Activated naive CD4-positive, alpha-beta T cell treated with anti-CD3 and anti-CD28 coated beads for 36 hours (primary cell): ENCODE measurements around the gene GAMT. TPM values are rescaled to one million over a fixed set of nuclear protein-coding genes. Genes with fewer than 3 reads are reported as not detected.
"Not testable (repeated sequence)": the region's sequence is repeated elsewhere in the genome, so short reads cannot be mapped to it uniquely, and the experiment has no call there.

Experiments
- CTCF ChIA-PET: fragments of 350-600 bp; sonication (Branson Sonifier 250); formaldehyde crosslinking; loops from one replicate; lab custom pipeline; 2021; ENCODE audit warnings: antibody characterized with exemption; lab: Charles Lee
- DNase-seq: peaks from one replicate; pipeline ENCODE4 v3.0.0-alpha.2; 2020
- H3K27ac Mint-ChIP-seq: one replicate; pipeline ENCODE4 v1.8.0; 2021; ENCODE audit warnings: mild to moderate bottlenecking, mixed read lengths
- H3K27me3 Mint-ChIP-seq: one replicate; pipeline ENCODE4 v1.8.0; 2021; ENCODE audit warnings: low read depth, mixed read lengths
- H3K36me3 Mint-ChIP-seq: one replicate; pipeline ENCODE4 v1.8.0; 2021; ENCODE audit warnings: low read depth, mixed read lengths
- H3K4me1 Mint-ChIP-seq: one replicate; pipeline ENCODE4 v1.8.0; 2021; ENCODE audit warnings: low read depth, mixed read lengths
- H3K4me3 Mint-ChIP-seq: one replicate; pipeline ENCODE4 v1.8.0; 2021; ENCODE audit warnings: mild to moderate bottlenecking, moderate library complexity, mixed read lengths
- H3K9me3 Mint-ChIP-seq: one replicate; pipeline ENCODE4 v1.8.0; 2021; ENCODE audit warnings: mixed read lengths
- intact Hi-C: fragments of 100-400 bp; cut with micrococcal nuclease; formaldehyde crosslinking; loops from one replicate; pipeline ENCODE4 v1.15.1; 2023
- total RNA-seq, 2 experiments: library from RNA; stranded (reverse); gene quantifications; one replicate each; pipeline ENCODE4 v1.2.3, GENCODE V29; 2021

The GAMT gene
- total RNA-seq, 2 experiments from 2014 or later: 23.5 to 25.0 TPM

- no peak overlapping the region for H3K27ac Mint-ChIP-seq
- DNase-seq: no peak
- H3K9me3 Mint-ChIP-seq: no peaks in the 10 kb centered on the region
These were observed 20.6 kb upstream of the GAMT start for GRCh38 chr19:1421958-1422305.

GRCh38 chr19:1421218-1421957 is 20.0 kb upstream of the GAMT start:
- Mint-ChIP-seq H3K4me3 (no peak overlapping the region), H3K4me1 (peaks cover 6% of the 10 kb centered on the region), H3K9me3 (no peaks in the 10 kb centered on the region), H3K27ac (peak overlapping the region; percentile 24), H3K36me3 (peaks cover 37% of the 10 kb centered on the region), H3K27me3 (no peaks in the 10 kb centered on the region)
- DNase-seq: no peak
- CTCF ChIA-PET: interaction anchor here (0.8 to 1.0 kb wide), 3 partner anchors 8 to 142 kb away, joined by 3 to 4 read pairs (median 3); no protein-coding TSS in a partner anchor
- intact Hi-C loops: no loop called here

More at GRCh38 chr19:1421958-1422305, 20.6 kb upstream of the GAMT start:
- peaks cover 4% of the 10 kb centered on the region for H3K4me1 Mint-ChIP-seq
- no peak overlapping the region for H3K4me3 Mint-ChIP-seq
- H3K27me3 Mint-ChIP-seq: no peaks in the 10 kb centered on the region
- intact Hi-C loops: no loop called here
- CTCF ChIA-PET: interaction anchor here (0.8 kb wide), 1 partner anchor 9 kb away, joined by 3 read pairs; no protein-coding TSS in a partner anchor
- peaks cover 37% of the 10 kb centered on the region for H3K36me3 Mint-ChIP-seq

GRCh38 chr19:1420590-1420989 is 19.2 kb upstream of the GAMT start:
- H3K4me1 Mint-ChIP-seq: peaks cover 13% of the 10 kb centered on the region
- no peak for DNase-seq
- H3K4me3 Mint-ChIP-seq: no peak overlapping the region
- intact Hi-C loops: no loop called here
- CTCF ChIA-PET: interaction anchor here (0.6 to 1.0 kb wide), 4 partner anchors 17 to 340 kb away, joined by 3 to 6 read pairs (median 4); partner anchors contain the start of gene CIRBP
- peaks cover 35% of the 10 kb centered on the region for H3K36me3 Mint-ChIP-seq
- no peak overlapping the region for H3K27ac Mint-ChIP-seq
- H3K27me3 Mint-ChIP-seq: no peaks in the 10 kb centered on the region
- H3K9me3 Mint-ChIP-seq: no peaks in the 10 kb centered on the region

- intact Hi-C loops: not testable (repeated sequence)
These were observed 18.7 kb upstream of the GAMT start for GRCh38 chr19:1420085-1420484.

GRCh38 chr19:1418951-1419738 is 17.8 kb upstream of the GAMT start:
- H3K9me3 Mint-ChIP-seq: no peaks in the 10 kb centered on the region
- H3K36me3 Mint-ChIP-seq: peaks cover 33% of the 10 kb centered on the region
- no peak overlapping the region for H3K27ac Mint-ChIP-seq
- intact Hi-C loops: no loop called here
- H3K27me3 Mint-ChIP-seq: no peaks in the 10 kb centered on the region
- CTCF ChIA-PET: interaction anchor here (1.0 kb wide), 1 partner anchor 140 kb away, joined by 3 read pairs; no protein-coding TSS in a partner anchor
- peaks cover 25% of the 10 kb centered on the region for H3K4me1 Mint-ChIP-seq
- no peak for DNase-seq
- no peak overlapping the region for H3K4me3 Mint-ChIP-seq

More at GRCh38 chr19:1420085-1420484, 18.7 kb upstream of the GAMT start:
- H3K4me3 Mint-ChIP-seq, H3K27ac Mint-ChIP-seq, H3K27me3 Mint-ChIP-seq, H3K9me3 Mint-ChIP-seq, DNase-seq: not testable (repeated sequence)
- peaks cover 18% of the 10 kb centered on the region for H3K4me1 Mint-ChIP-seq
- CTCF ChIA-PET: interaction anchor here (0.7 to 1.0 kb wide), 2 partner anchors 141 to 151 kb away, joined by 4 to 6 read pairs; partner anchors contain the start of gene CIRBP
- peaks cover 35% of the 10 kb centered on the region for H3K36me3 Mint-ChIP-seq

GRCh38 chr19:1418496-1418775 is 17.1 kb upstream of the GAMT start:
- H3K27me3 Mint-ChIP-seq: no peaks in the 10 kb centered on the region
- peaks cover 32% of the 10 kb centered on the region for H3K4me1 Mint-ChIP-seq

GRCh38 chr19:1417681-1418495 is 16.5 kb upstream of the GAMT start:
- Mint-ChIP-seq H3K27ac (no peak overlapping the region), H3K36me3 (peaks cover 29% of the 10 kb centered on the region), H3K4me1 (peaks cover 38% of the 10 kb centered on the region), H3K27me3 (no peaks in the 10 kb centered on the region), H3K9me3 (no peaks in the 10 kb centered on the region), H3K4me3 (no peak overlapping the region)
- intact Hi-C loops: no loop called here
- CTCF ChIA-PET: no interaction called here
- no peak for DNase-seq

More at GRCh38 chr19:1418496-1418775, 17.1 kb upstream of the GAMT start:
- DNase-seq: no peak
- Mint-ChIP-seq H3K9me3 (no peaks in the 10 kb centered on the region), H3K4me3 (no peak overlapping the region), H3K27ac (no peak overlapping the region), H3K36me3 (peaks cover 30% of the 10 kb centered on the region)
- intact Hi-C loops: no loop called here
- CTCF ChIA-PET: no interaction called here

- intact Hi-C loops: no loop called here
- Mint-ChIP-seq H3K27ac (no peak overlapping the region), H3K9me3 (no peaks in the 10 kb centered on the region), H3K36me3 (peaks cover 25% of the 10 kb centered on the region), H3K4me3 (no peak overlapping the region), H3K27me3 (no peaks in the 10 kb centered on the region), H3K4me1 (peaks cover 43% of the 10 kb centered on the region)
- no peak for DNase-seq
- CTCF ChIA-PET: no interaction called here
These were observed 15.8 kb upstream of the GAMT start for GRCh38 chr19:1417145-1417544.

GRCh38 chr19:1416014-1416841 is 14.9 kb upstream of the GAMT start:
- DNase-seq: no peak
- no peaks in the 10 kb centered on the region for H3K9me3 Mint-ChIP-seq
- CTCF ChIA-PET: interaction anchor here (0.8 kb wide), 1 partner anchor 418 kb away, joined by 4 read pairs; no protein-coding TSS in a partner anchor
- intact Hi-C loops: no loop called here
- H3K4me3 Mint-ChIP-seq: no peak overlapping the region
- H3K27ac Mint-ChIP-seq: no peak overlapping the region
- no peaks in the 10 kb centered on the region for H3K27me3 Mint-ChIP-seq
- peaks cover 25% of the 10 kb centered on the region for H3K36me3 Mint-ChIP-seq
- H3K4me1 Mint-ChIP-seq: peaks cover 52% of the 10 kb centered on the region

- Mint-ChIP-seq H3K9me3 (no peaks in the 10 kb centered on the region), H3K4me3 (no peak overlapping the region), H3K27ac (peak overlapping the region; percentile 53), H3K4me1 (peaks cover 78% of the 10 kb centered on the region), H3K36me3 (peaks cover 31% of the 10 kb centered on the region), H3K27me3 (no peaks in the 10 kb centered on the region)
- CTCF ChIA-PET: interaction anchor here (0.5 to 1.0 kb wide), 3 partner anchors 9 to 37 kb away, joined by 3 to 4 read pairs (median 3); no protein-coding TSS in a partner anchor
- DNase-seq: no peak
- intact Hi-C loops: no loop called here
These were observed 11.9 kb upstream of the GAMT start for GRCh38 chr19:1412995-1413800.
